ENCODE measurements around the gene SH3RF1. TPM values are rescaled to one million over a fixed set of nuclear protein-coding genes. Genes with fewer than 3 reads are reported as not detected.
A peak's percentile ranks its signal among the peaks of the same experiment; 100 is the strongest.

Gene SH3RF1
- total and polyA plus RNA-seq, 8 donors, result 3.4 to 47.8 (median 18.9) TPM

DNA sequence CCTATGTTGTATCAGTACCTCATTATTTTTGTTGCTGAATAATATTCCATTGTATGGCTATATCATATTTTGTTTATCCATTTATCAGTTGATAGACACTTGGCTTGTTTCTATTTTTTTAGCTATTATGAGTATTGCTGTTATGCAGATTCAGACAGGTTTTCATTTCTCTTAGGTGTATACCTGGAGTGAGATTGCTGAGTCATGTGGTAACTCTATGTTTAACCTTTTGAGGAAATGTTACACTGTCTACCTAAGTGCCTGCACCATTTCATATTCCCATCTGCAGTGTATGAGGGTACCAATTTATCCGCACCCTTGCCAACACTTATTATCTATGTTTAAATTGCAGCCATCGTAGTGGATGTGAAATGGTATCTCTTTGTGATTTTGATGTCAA is 43.0 kb upstream of the SH3RF1 start:
- peak overlapping the region in 2 of 5 donors; percentile 64 to 71 for H3K27ac ChIP-seq
- no peaks in the 10 kb centered on the region for H3K27me3 ChIP-seq
- TF ChIP-seq, protein P1, sequence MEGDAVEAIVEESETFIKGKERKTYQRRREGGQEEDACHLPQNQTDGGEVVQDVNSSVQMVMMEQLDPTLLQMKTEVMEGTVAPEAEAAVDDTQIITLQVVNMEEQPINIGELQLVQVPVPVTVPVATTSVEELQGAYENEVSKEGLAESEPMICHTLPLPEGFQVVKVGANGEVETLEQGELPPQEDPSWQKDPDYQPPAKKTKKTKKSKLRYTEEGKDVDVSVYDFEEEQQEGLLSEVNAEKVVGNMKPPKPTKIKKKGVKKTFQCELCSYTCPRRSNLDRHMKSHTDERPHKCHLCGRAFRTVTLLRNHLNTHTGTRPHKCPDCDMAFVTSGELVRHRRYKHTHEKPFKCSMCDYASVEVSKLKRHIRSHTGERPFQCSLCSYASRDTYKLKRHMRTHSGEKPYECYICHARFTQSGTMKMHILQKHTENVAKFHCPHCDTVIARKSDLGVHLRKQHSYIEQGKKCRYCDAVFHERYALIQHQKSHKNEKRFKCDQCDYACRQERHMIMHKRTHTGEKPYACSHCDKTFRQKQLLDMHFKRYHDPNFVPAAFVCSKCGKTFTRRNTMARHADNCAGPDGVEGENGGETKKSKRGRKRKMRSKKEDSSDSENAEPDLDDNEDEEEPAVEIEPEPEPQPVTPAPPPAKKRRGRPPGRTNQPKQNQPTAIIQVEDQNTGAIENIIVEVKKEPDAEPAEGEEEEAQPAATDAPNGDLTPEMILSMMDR (IDR thresholded peaks at IDR 0.05), result no peak
- TF ChIP-seq POLR2AphosphoS5 (IDR thresholded peaks at IDR 0.05) (no peak), EP300 (IDR thresholded peaks at IDR 0.05) (no peak), POLR2A (IDR thresholded peaks at IDR 0.05) (no peak)
- peak in 1 of 2 donors; percentile 22 for DNase-seq
- H3K36me3 ChIP-seq, result no peaks in the 10 kb centered on the region
- H3K9me3 ChIP-seq, result no peaks in the 10 kb centered on the region
- 72 to 88% (median 82%) methylated on average over 2 of the region's 2 CpGs for WGBS, 5 donors
- no peak overlapping the region for H3K4me3 ChIP-seq
- H3K4me1 ChIP-seq, result peaks cover 21 to 61% (median 36%) of the 10 kb centered on the region in 4 donors
- intact Hi-C loops (cut with DNase I; ENCODE audit: low total_unique reads), result no loop called here

DNA sequence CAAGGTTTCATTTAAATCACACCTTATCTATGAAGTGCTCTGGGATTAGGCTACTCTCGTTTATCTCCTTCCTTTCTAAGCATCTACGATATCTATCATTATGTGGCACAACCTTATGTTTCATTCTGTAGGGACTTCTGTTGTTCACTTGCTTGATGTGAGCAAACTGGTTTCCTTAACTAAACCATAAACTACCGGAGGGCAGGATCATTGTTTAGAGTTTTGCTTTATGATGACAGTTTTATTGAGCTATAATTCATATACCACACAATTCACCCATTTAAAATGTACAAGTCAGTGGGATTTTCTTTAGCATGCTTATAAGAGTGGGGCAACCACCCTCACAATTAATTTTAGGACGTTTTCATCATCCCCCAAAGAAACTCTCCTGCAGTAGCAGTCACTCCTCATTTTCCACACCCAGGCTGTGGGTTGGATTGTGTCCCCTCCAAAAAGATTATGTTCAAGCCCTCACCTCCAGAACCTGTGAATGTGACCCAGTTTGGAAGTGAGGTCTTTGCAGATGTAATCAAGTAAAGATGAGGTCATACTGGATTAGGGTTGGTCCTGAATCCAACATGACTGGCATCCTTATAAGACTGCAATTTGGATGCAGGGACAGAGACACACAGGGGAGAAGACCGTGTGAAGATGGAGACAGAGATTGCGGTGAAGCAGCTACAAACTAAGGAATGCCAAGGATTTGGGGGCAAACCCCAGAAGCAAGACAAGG is 42.1 kb upstream of the SH3RF1 start:
- 76 to 86% (median 79%) methylated on average over 6 of the region's 6 CpGs for WGBS, 5 donors
- Histone ChIP-seq H3K4me3 (no peak overlapping the region), H3K4me1 (peaks cover 23 to 67% (median 41%) of the 10 kb centered on the region in 4 donors), H3K27me3 (no peaks in the 10 kb centered on the region), H3K9me3 (no peaks in the 10 kb centered on the region), H3K36me3 (no peaks in the 10 kb centered on the region), H3K27ac (peak overlapping the region in 2 of 5 donors; percentile 49 to 71)
- no peak for DNase-seq
- intact Hi-C loops (cut with DNase I; ENCODE audit: low total_unique reads), result no loop called here
- TF ChIP-seq EP300 (IDR thresholded peaks at IDR 0.05), result no peak
- no peak for TF ChIP-seq POLR2A (IDR thresholded peaks at IDR 0.05)
- TF ChIP-seq, protein P1 (IDR thresholded peaks at IDR 0.05), result no peak
- TF ChIP-seq POLR2AphosphoS5 (IDR thresholded peaks at IDR 0.05), result no peak

- DNase-seq, result peak; percentile 33 to 85
- 60 to 71% (median 66%) methylated on average over 12 of the region's 12 CpGs for WGBS, 5 donors
- Histone ChIP-seq H3K27me3 (no peaks in the 10 kb centered on the region), H3K36me3 (no peaks in the 10 kb centered on the region), H3K4me3 (no peak overlapping the region), H3K4me1 (peaks cover 23 to 71% (median 46%) of the 10 kb centered on the region in 4 donors), H3K27ac (peak overlapping the region in 3 of 5 donors; percentile 19 to 34 (median 33)), H3K9me3 (no peaks in the 10 kb centered on the region)
- no peak for TF ChIP-seq POLR2AphosphoS5 (IDR thresholded peaks at IDR 0.05)
- TF ChIP-seq, protein P1 (IDR thresholded peaks at IDR 0.05), result peak in 5 of 7 experiments; percentile 13 to 58 (median 50)
- intact Hi-C loops (cut with DNase I; ENCODE audit: low total_unique reads), result no loop called here
Measured at GRCh38 chr4:169311643-169312365, 41.0 kb upstream of the SH3RF1 start.

DNA sequence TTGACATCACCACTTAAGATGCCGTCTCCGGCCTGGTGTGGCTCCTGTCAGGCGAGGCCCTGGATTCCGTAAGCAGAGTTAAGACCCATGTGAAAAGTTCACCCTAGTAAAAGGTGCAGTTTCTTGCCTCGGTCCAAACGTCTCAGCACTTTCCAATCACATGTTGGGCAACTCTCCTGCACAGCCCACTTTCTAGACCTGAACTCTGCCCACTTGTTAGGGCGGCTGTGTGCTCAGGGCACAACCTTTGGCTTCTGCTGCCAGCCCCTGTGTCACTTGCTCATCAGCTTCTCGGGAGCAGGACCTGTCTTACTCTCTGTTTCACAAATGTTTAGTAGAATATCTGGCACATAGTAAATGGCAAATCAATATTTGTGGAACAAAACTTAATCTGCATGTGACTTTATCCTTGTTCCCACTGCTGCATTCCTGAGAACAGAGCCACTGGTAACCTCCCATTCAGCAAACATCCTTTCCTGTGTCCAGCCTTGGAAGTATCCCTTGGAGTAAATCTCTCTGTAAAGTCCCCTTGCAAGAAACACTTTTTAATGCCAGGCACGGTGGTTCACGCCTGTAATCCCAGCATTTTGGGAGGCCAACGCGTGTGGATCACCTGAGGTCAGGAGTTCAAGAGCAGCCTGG is 38.7 kb upstream of the SH3RF1 start:
- TF ChIP-seq EP300 (IDR thresholded peaks at IDR 0.05) (no peak), POLR2AphosphoS5 (IDR thresholded peaks at IDR 0.05) (peak in 2 of 3 donors; percentile 62 to 82), POLR2A (IDR thresholded peaks at IDR 0.05) (no peak)
- TF ChIP-seq, protein P1 (IDR thresholded peaks at IDR 0.05), result no peak
- peak; percentile 33 to 58 for DNase-seq
- Histone ChIP-seq H3K27me3 (no peaks in the 10 kb centered on the region), H3K4me3 (no peak overlapping the region), H3K36me3 (no peaks in the 10 kb centered on the region), H3K27ac (peak overlapping the region; percentile 66 to 85 (median 79)), H3K4me1 (peaks cover 18 to 66% (median 44%) of the 10 kb centered on the region in 4 donors), H3K9me3 (no peaks in the 10 kb centered on the region)
- 38 to 67% (median 61%) methylated on average over 12 of the region's 12 CpGs for WGBS, 5 donors
- intact Hi-C loops (cut with DNase I; ENCODE audit: low total_unique reads), result no loop called here
